ENCODE measurements around the gene ABHD17B.
A peak's percentile ranks its signal among the peaks of the same experiment; 100 is the strongest.

ABHD17B gene

DNA sequence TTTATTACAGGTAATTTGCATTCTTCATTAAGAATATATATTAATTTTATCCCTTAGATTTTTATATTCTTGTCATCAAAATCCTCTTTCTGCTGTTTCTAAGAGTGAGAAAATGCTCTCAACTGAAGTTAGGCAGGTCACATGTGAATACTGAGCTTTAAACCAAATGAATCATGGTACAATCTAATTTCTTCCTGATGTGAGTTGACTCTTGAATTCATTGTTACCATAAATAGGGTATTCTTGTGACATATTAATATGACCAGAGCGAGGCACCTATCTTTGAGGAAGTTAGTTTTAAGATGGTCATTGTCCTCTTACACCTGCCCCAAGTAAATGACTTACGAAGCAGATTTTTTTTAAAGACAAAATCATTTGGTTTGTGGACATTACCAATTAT lies 17.8 kb upstream of the ABHD17B start:
- H3K4me3 ChIP-seq (replicated peaks in 1 of 2; ENCODE audit: low read depth in 2 of 2, low read length in 2 of 2): no peak overlapping the region
- TF ChIP-seq, protein P1, sequence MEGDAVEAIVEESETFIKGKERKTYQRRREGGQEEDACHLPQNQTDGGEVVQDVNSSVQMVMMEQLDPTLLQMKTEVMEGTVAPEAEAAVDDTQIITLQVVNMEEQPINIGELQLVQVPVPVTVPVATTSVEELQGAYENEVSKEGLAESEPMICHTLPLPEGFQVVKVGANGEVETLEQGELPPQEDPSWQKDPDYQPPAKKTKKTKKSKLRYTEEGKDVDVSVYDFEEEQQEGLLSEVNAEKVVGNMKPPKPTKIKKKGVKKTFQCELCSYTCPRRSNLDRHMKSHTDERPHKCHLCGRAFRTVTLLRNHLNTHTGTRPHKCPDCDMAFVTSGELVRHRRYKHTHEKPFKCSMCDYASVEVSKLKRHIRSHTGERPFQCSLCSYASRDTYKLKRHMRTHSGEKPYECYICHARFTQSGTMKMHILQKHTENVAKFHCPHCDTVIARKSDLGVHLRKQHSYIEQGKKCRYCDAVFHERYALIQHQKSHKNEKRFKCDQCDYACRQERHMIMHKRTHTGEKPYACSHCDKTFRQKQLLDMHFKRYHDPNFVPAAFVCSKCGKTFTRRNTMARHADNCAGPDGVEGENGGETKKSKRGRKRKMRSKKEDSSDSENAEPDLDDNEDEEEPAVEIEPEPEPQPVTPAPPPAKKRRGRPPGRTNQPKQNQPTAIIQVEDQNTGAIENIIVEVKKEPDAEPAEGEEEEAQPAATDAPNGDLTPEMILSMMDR (IDR thresholded peaks at IDR 0.05; ENCODE audit: low read depth, low read length): no peak
- peak in 1 of 2 donors; percentile 31 for DNase-seq (ENCODE audit: low read depth in 2 of 2)

DNA sequence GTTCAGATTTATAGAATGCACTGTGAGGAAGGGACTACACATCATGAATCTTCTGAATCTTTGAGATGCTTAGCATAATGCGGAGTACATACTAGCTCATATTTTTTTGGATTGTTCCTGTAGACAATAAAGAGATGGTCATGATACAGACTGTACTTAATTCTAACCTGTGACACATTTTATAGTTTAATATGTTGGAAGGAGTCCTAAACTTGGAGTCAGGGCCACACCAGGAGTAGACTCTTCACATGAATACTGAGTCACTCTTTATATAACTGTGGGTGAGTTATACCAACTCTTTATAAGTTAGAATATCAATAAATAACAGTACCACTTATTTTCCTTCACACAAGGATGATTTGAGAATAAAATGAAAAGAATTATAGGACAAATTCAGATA lies 17.4 kb upstream of the ABHD17B start:
- H3K4me3 ChIP-seq (replicated peaks in 1 of 2; ENCODE audit: low read depth in 2 of 2, low read length in 2 of 2): no peak overlapping the region
- TF ChIP-seq, protein P1 (IDR thresholded peaks at IDR 0.05; ENCODE audit: low read depth, low read length): no peak
- DNase-seq (ENCODE audit: low read depth in 2 of 2): peak in 1 of 2 donors; percentile 36

DNA sequence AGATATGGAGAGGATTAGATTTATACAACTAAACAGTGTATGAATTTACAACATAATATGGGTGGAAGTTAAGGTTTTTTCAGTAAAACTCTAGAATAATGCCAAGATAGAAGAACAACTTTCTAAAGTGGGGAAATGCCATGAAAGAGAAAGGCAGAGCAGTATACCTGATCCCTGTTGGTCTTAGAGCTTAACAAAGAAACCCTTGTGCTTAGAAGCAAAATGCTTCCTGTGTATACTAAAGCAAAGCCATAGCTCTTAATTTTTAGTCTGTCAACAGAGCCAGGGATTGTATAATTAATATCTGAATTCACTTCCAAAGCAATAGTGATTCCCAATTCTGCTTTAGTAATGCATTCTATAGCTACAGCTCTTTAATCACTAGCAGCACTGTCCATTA lies 14.8 kb upstream of the ABHD17B start:
- no peak for DNase-seq (ENCODE audit: low read depth in 2 of 2)
- no peak overlapping the region for H3K4me3 ChIP-seq (replicated peaks in 1 of 2; ENCODE audit: low read depth in 2 of 2, low read length in 2 of 2)
- TF ChIP-seq, protein P1 (IDR thresholded peaks at IDR 0.05; ENCODE audit: low read depth, low read length): no peak

DNA sequence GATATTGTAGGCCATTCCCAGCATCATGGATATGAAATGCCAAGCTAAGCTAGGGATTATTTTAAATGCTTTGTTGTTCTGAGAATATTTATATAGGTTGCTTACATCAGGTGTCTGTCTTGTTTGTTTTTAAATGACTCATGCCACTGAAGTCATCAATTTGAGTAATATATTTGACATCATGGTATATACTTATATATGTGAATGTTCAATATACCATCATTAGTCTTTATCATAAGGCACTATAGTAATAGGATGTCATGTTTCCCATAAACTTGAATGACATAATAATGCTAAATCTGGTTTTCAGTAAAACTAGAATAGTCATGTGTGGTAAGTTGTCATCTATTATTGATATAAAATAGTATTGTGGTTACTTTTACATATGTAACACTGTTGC lies 13.6 kb upstream of the ABHD17B start:
- no peak overlapping the region for H3K4me3 ChIP-seq (replicated peaks in 1 of 2; ENCODE audit: low read depth in 2 of 2, low read length in 2 of 2)
- TF ChIP-seq, protein P1 (IDR thresholded peaks at IDR 0.05; ENCODE audit: low read depth, low read length): no peak
- no peak for DNase-seq (ENCODE audit: low read depth in 2 of 2)

DNA sequence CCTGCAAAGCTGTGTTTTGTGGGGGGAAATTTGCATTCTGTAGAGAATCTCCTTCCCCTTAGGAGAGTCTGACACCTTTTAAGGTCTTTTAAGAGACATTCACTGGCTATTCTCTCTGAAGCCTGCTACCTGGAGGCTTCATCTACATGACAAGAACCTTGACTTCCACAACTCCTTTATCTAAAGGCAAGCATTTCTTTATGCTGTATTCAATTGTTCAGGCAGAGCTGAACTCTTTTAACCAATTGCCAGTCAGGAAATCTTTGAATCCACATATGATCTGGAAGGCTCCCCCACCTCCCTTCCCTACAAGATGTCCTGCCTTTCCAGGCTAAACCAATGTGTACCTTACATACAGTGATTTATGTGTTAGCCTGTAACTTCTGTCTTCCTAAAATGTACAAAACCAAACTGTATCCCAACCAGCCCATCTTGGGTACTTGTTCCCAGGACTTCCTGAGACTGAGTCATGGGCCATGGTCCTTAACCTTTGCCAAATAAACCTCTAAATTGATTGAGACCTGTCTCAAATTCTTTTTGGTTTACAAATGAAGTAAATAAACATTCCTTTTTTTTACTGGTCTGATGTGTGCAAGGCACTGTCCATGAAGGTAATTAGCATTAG lies 10.3 kb upstream of the ABHD17B start:
- TF ChIP-seq, protein P1 (IDR thresholded peaks at IDR 0.05; ENCODE audit: low read depth, low read length): no peak
- no peak for DNase-seq (ENCODE audit: low read depth in 2 of 2)
- H3K4me3 ChIP-seq (replicated peaks in 1 of 2; ENCODE audit: low read depth in 2 of 2, low read length in 2 of 2): no peak overlapping the region

DNA sequence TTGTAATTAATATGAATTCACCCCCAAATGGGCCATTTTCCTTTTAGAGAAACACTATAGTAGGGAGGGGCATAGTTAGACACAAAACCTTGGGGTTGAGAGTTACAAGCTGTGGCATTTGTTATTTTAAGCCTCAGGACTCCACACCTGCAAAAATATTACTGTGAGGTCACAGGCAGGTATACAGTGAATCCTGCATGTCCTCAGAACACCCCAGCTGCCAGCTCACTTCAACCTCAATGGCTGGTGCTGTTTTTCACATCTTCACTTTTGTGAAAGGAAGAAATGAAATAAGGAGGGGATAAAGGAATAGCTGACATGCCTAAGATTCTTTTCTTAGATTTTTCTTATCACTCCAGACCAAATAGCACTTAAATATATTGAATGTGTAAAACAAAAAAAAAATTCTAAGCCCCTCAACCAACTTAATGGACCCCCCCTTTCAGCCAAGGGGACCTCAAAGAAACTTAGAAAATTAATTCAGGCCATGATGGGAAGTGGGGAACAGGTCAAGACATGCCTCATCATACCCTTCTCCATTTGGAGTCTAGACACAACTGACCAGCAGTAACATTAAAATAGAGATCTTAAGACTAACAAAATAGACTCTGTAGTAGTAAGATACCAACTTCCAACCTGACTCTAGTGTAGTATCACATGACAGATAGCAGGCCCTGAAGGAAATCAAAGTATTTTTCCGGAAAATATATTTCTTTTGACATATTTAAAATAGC lies 9.6 kb upstream of the ABHD17B start:
- TF ChIP-seq, protein P1 (IDR thresholded peaks at IDR 0.05; ENCODE audit: low read depth, low read length): no peak
- no peak for DNase-seq (ENCODE audit: low read depth in 2 of 2)

More for the DNA sequence above, 9.6 kb upstream of the ABHD17B start:
- H3K4me3 ChIP-seq (replicated peaks in 1 of 2; ENCODE audit: low read depth in 2 of 2, low read length in 2 of 2): no peak overlapping the region
